Neural cell (in vitro differentiated cells): ENCODE data around the gene JUND. TPM values are rescaled to one million over a fixed set of nuclear protein-coding genes. Genes with fewer than 3 reads are reported as not detected.

Experiments
- H2AFZ ChIP-seq: fragments of 200-600, 300-800 bp; sonication (generic), shearing (Covaris generic); 2 replicates; pipeline ENCODE4 v1.6.0; 2014; ENCODE audit warnings: low read depth, mild to moderate bottlenecking, antibody characterized with exemption, low read length, moderate library complexity
- H3F3A ChIP-seq: fragments of 200-600 bp; shearing (Covaris generic); 2 replicates; pipeline ENCODE4 v1.6.1; 2016; ENCODE audit warnings: mild to moderate bottlenecking, moderate library complexity, mixed read lengths, antibody characterized with exemption, low read length; ENCODE audit not compliant: insufficient read depth, poor library complexity, severe bottlenecking
- H3K27ac ChIP-seq: fragments of 200-600, 300-800 bp; sonication (generic), shearing (Covaris generic); 2 replicates; pipeline ENCODE4 v1.5.1; 2014; ENCODE audit warnings: mild to moderate bottlenecking, low read length, moderate library complexity
- H3K27me3 ChIP-seq: fragments of 300-800, 200-600 bp; sonication (generic), shearing (Covaris generic); 2 replicates; pipeline ENCODE4 v1.6.0; 2014; ENCODE audit warnings: mild to moderate bottlenecking, low read depth, low read length, moderate library complexity; ENCODE audit not compliant: insufficient read depth
- H3K36me3 ChIP-seq: fragments of 300-800, 200-600 bp; sonication (generic), shearing (Covaris generic); 2 replicates; pipeline ENCODE4 v1.5.1; 2014; ENCODE audit warnings: mild to moderate bottlenecking, antibody characterized with exemption, low read length, moderate library complexity; ENCODE audit not compliant: insufficient read depth
- H3K4me2 ChIP-seq: fragments of 300-800, 200-600 bp; sonication (generic), shearing (Covaris generic); 2 replicates; pipeline ENCODE4 v1.6.0; 2014; ENCODE audit warnings: mild to moderate bottlenecking, low read length
- H3K4me3 ChIP-seq: fragments of 300-800, 200-600 bp; sonication (generic), shearing (Covaris generic); 2 replicates; pipeline ENCODE4 v1.5.1; 2014; ENCODE audit warnings: mild to moderate bottlenecking, low read length, moderate library complexity
- H3K79me2 ChIP-seq: fragments of 200-600 bp; shearing (Covaris generic); replicated peaks from 2 replicates; pipeline ENCODE4 v1.6.0; 2014; ENCODE audit warnings: mild to moderate bottlenecking, low read length, moderate library complexity; ENCODE audit not compliant: insufficient read depth
- H3K9ac ChIP-seq: fragments of 300-800, 200-600 bp; sonication (generic), shearing (Covaris generic); 2 replicates; pipeline ENCODE4 v1.6.1; 2016; ENCODE audit warnings: mild to moderate bottlenecking, low read length, mixed read lengths
- H3K9me2 ChIP-seq: fragments of 200-600 bp; shearing (Covaris generic); 2 replicates; pipeline ENCODE4 v1.6.1; 2016; ENCODE audit warnings: mild to moderate bottlenecking, low read length, mixed read lengths; ENCODE audit not compliant: insufficient read depth
- H3K9me3 ChIP-seq: fragments of 200-600, 300-800 bp; sonication (generic), shearing (Covaris generic); 2 replicates; pipeline ENCODE4 v1.6.1; 2016; ENCODE audit warnings: mild to moderate bottlenecking, mixed run types, low read length, moderate library complexity, mixed read lengths
- H4K20me1 ChIP-seq: fragments of 200-600 bp; shearing (Covaris generic); 2 replicates; pipeline ENCODE4 v1.6.1; 2016; ENCODE audit warnings: mild to moderate bottlenecking, mixed run types; ENCODE audit not compliant: insufficient read depth
- CTCF ChIP-seq: fragments of 450-650 bp; IDR thresholded peaks from 2 replicates; pipeline ENCODE4 v1.5.1; 2014; ENCODE audit warnings: antibody characterized with exemption, mild to moderate bottlenecking, moderate library complexity; ENCODE audit not compliant: poor library complexity, severe bottlenecking
- EP300 ChIP-seq: fragments of 450-650 bp; conservative IDR thresholded peaks from 2 replicates; pipeline ENCODE4 v1.6.1; 2014; ENCODE audit warnings: antibody characterized with exemption, mild to moderate bottlenecking, moderate library complexity; ENCODE audit not compliant: poor library complexity, severe bottlenecking
- EZH2 ChIP-seq: fragments of 200-600, 300-800 bp; shearing (Covaris generic), sonication (generic); IDR thresholded peaks from 2 replicates; pipeline ENCODE4 v1.6.1; 2014; ENCODE audit warnings: antibody characterized with exemption, low read length, borderline replicate concordance, mild to moderate bottlenecking; ENCODE audit not compliant: insufficient read depth, poor library complexity, severe bottlenecking
- MXI1 ChIP-seq: fragments of 450-650 bp; conservative IDR thresholded peaks from 2 replicates; pipeline ENCODE4 v1.6.1; 2014; ENCODE audit warnings: antibody characterized with exemption, mild to moderate bottlenecking; ENCODE audit not compliant: poor library complexity, severe bottlenecking
- POLR2AphosphoS5 ChIP-seq: IDR thresholded peaks from 2 replicates; pipeline ENCODE4 v1.6.1; 2012
- RAD21 ChIP-seq: fragments of 450-650 bp; conservative IDR thresholded peaks from 2 replicates; pipeline ENCODE4 v1.6.1; 2014; ENCODE audit warnings: antibody characterized with exemption, mild to moderate bottlenecking, moderate library complexity
- SMC3 ChIP-seq: fragments of 450-650 bp; conservative IDR thresholded peaks from 2 replicates; pipeline ENCODE4 v1.6.1; 2014; ENCODE audit warnings: antibody characterized with exemption, mild to moderate bottlenecking, moderate library complexity; ENCODE audit not compliant: poor library complexity
- TAF1 ChIP-seq: IDR thresholded peaks from 2 replicates; pipeline ENCODE4 v1.6.1; 2012; ENCODE audit warnings: low read depth
- polyA minus RNA-seq: library from RNA; depleted of rRNA, polyadenylated mRNA; stranded (reverse); fragments of >200 nt; gene quantifications from 2 replicates; pipeline ENCODE4 v1.2.3, GENCODE V29; 2014
- polyA plus RNA-seq: library from polyadenylated mRNA; depleted of rRNA; stranded (reverse); fragments of >200 nt; gene quantifications from 2 replicates; pipeline ENCODE4 v1.2.3, GENCODE V29; 2014
- TF ChIP-seq, protein P1 (sequence below): IDR thresholded peaks from 2 replicates; pipeline ENCODE4 v1.6.1; 2012; ENCODE audit warnings: borderline replicate concordance

Gene JUND
- polyA plus RNA-seq, result 94.9 and 134 TPM in 2 replicates
- 150 and 167 TPM in 2 replicates for polyA minus RNA-seq

DNA sequence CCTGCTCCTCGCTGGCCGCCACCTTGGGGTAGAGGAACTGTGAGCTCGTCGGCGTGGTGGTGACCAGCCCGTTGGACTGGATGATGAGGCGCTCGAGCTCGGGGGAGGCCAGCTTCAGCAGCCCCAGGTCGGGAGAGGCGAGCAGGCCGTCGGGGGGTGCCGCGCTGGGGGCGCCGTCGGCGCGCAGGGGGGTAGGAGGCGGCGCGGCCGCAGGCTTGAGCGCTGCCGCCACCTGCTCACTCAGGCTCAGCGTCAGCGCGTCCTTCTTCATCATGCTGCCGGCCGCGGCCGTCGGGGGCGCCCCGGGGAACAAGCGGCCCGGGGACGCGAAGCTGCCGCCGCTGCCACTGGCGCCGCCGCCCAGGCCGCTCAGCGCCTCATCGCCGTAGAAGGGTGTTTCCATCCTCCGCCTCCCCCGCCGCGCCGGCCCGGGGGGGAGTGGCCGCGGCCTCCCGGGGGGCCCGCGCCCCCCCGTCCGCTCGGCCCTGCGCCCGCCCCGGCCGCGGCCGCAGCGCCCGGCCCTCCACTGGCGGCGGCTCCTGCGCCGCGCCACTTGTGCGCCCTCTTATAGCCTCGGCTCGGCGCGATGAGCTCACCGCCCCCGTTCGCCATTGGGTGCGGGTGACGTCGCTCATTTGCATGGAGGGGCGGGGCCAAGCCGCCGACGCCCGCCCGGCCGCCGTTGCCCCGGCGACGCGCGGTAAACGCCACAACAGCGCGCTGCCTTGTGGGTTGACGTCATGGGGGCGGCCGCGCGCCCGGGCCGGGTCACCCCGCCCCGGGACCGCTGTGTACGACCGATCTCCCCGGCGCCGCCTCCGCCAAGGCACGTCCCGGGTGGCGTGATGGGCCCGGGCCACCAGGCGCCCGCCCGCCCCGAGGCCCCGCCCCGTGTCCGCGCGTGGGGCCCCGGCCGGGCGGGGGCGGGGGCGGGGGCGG lies at the start of gene JUND:
Gene JUND, minus strand, starts transcription at position 541 of the 939 bp plus-strand sequence. Its CDS starts 138 bp downstream, at position 403.
- peak within 1 kb of the TSS; percentile 99 for H3K9ac ChIP-seq
- peaks cover 9% of the 10 kb centered on the region for H3K36me3 ChIP-seq
- peak within 1 kb of the TSS; percentile 100 for H3K4me3 ChIP-seq
- peaks cover 42% of the 10 kb centered on the region for H3K79me2 ChIP-seq
- peak within 1 kb of the TSS; percentile 38 for H2AFZ ChIP-seq
- TF ChIP-seq EZH2 (no peak), EP300 (peak; percentile 96), MXI1 (peak; percentile 85), TAF1 (peak; percentile 14), POLR2AphosphoS5 (peak; percentile 94), CTCF (peak; percentile 20), RAD21 (peak; percentile 34), SMC3 (no peak)
- TF ChIP-seq, protein P1, sequence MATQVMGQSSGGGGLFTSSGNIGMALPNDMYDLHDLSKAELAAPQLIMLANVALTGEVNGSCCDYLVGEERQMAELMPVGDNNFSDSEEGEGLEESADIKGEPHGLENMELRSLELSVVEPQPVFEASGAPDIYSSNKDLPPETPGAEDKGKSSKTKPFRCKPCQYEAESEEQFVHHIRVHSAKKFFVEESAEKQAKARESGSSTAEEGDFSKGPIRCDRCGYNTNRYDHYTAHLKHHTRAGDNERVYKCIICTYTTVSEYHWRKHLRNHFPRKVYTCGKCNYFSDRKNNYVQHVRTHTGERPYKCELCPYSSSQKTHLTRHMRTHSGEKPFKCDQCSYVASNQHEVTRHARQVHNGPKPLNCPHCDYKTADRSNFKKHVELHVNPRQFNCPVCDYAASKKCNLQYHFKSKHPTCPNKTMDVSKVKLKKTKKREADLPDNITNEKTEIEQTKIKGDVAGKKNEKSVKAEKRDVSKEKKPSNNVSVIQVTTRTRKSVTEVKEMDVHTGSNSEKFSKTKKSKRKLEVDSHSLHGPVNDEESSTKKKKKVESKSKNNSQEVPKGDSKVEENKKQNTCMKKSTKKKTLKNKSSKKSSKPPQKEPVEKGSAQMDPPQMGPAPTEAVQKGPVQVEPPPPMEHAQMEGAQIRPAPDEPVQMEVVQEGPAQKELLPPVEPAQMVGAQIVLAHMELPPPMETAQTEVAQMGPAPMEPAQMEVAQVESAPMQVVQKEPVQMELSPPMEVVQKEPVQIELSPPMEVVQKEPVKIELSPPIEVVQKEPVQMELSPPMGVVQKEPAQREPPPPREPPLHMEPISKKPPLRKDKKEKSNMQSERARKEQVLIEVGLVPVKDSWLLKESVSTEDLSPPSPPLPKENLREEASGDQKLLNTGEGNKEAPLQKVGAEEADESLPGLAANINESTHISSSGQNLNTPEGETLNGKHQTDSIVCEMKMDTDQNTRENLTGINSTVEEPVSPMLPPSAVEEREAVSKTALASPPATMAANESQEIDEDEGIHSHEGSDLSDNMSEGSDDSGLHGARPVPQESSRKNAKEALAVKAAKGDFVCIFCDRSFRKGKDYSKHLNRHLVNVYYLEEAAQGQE, result no peak
- H3F3A ChIP-seq, result peaks cover 5% of the 10 kb centered on the region
- peak within 1 kb of the TSS; percentile 100 for H3K27ac ChIP-seq
- no peaks in the 10 kb centered on the region for H3K9me3 ChIP-seq
- no peaks in the 10 kb centered on the region for H3K9me2 ChIP-seq
- peak within 1 kb of the TSS; percentile 98 for H3K4me2 ChIP-seq
- H4K20me1 ChIP-seq, result peaks cover 30% of the 10 kb centered on the region
- no peaks in the 10 kb centered on the region for H3K27me3 ChIP-seq

DNA sequence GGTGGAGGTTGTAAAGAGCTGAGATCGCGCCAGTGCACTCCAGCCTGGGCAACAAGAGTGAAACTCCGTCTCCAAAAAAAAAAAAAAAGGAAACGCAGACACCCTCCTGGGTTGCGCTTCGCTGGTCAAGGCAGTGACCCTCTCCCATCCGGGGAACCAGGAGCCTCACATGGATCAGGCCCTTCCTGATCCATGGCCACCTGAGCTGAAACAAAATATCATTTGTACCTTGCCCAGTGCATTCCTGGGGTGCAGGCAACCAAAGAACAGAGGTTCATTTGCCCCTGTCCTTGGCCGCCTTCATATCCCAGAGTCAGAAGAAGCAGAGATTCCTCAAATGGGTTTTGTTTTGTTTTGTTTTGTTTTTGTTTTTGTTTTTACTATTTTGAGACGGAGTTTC lies 49.4 kb upstream of the JUND start:
- H3K79me2 ChIP-seq, result no peaks in the 10 kb centered on the region
- no peak overlapping the region for H3K9ac ChIP-seq
- no peak overlapping the region for H3K27ac ChIP-seq
- no peaks in the 10 kb centered on the region for H4K20me1 ChIP-seq
- H3K9me2 ChIP-seq, result no peaks in the 10 kb centered on the region
- no peak overlapping the region for H2AFZ ChIP-seq
- no peak overlapping the region for H3K4me2 ChIP-seq
- H3F3A ChIP-seq, result no peaks in the 10 kb centered on the region
- H3K36me3 ChIP-seq, result no peaks in the 10 kb centered on the region
- TF ChIP-seq CTCF (no peak), MXI1 (no peak), EP300 (no peak), SMC3 (no peak), RAD21 (no peak)
- no peaks in the 10 kb centered on the region for H3K27me3 ChIP-seq
- no peak overlapping the region for H3K4me3 ChIP-seq
- no peaks in the 10 kb centered on the region for H3K9me3 ChIP-seq
